ENCODE measurements around the gene SEZ6. TPM values are rescaled to one million over a fixed set of nuclear protein-coding genes. Genes with fewer than 3 reads are reported as not detected.

The SEZ6 gene
- total and polyA plus RNA-seq, 10 donors: 0.88 TPM; not detected in 9

- no peak for DNase-seq
- H3K4me3 ChIP-seq: peak within 1 kb of the TSS in 1 of 8 donors; percentile 4
- 29 to 44% (median 41%) methylated on average over 13 of the region's 13 CpGs for WGBS, 5 donors
Measured at GRCh38 chr17:29042679-29043538, 37.1 kb upstream of the SEZ6 start, which contains the start of gene PIPOX. PIPOX (plus strand) TSS chr17:29043141; CDS start chr17:29043226, 85 bp downstream.

GRCh38 chr17:29042026-29042678 is 36.3 kb upstream of the SEZ6 start:
- peaks cover 14 to 40% (median 23%) of the 10 kb centered on the region in 6 donors for H3K4me1 ChIP-seq
- peak overlapping the region in 5 of 8 donors; percentile 22 to 74 (median 70) for H3K27ac ChIP-seq
- H3K9me3 ChIP-seq: no peaks in the 10 kb centered on the region
- H3K4me3 ChIP-seq: peak overlapping the region in 1 of 8 donors; percentile 4
- 73 to 82% (median 78%) methylated on average over 11 of the region's 11 CpGs for WGBS, 5 donors
- intact Hi-C loops (cut with DNase I; ENCODE audit: low total_unique reads): no loop called here
- no peaks in the 10 kb centered on the region for H3K36me3 ChIP-seq
- DNase-seq: no peak
- H3K27me3 ChIP-seq (replicated peaks in 1 of 7): peaks cover 0 to 10% (median 0%) of the 10 kb centered on the region in 7 donors
- TF ChIP-seq POLR2AphosphoS5 (IDR thresholded peaks at IDR 0.05) (no peak), POLR2A (IDR thresholded peaks at IDR 0.05) (no peak), CTCF (IDR thresholded peaks at IDR 0.05 in 8 of 11, conservative IDR thresholded peaks at IDR 0.05 in 3 of 11) (no peak)

More at GRCh38 chr17:29042679-29043538, 37.1 kb upstream of the SEZ6 start, which contains the start of gene PIPOX:
- Histone ChIP-seq H3K27me3 (replicated peaks in 1 of 7) (peaks cover 0 to 4% (median 0%) of the 10 kb centered on the region in 7 donors), H3K9me3 (no peaks in the 10 kb centered on the region), H3K36me3 (no peaks in the 10 kb centered on the region), H3K27ac (peak within 1 kb of the TSS in 6 of 8 donors; percentile 22 to 74 (median 64)), H3K4me1 (peaks cover 14 to 40% (median 23%) of the 10 kb centered on the region in 6 donors)
- TF ChIP-seq CTCF (IDR thresholded peaks at IDR 0.05 in 8 of 11, conservative IDR thresholded peaks at IDR 0.05 in 3 of 11) (peak in 1 of 11 experiments; percentile 18), POLR2A (IDR thresholded peaks at IDR 0.05) (no peak), POLR2AphosphoS5 (IDR thresholded peaks at IDR 0.05) (peak; percentile 26 to 29 (median 26))
- intact Hi-C loops (cut with DNase I; ENCODE audit: low total_unique reads): no loop called here

- Histone ChIP-seq H3K4me1 (peaks cover 14 to 40% (median 23%) of the 10 kb centered on the region in 6 donors), H3K27ac (peak overlapping the region in 3 of 8 donors; percentile 55 to 74 (median 72)), H3K9me3 (no peaks in the 10 kb centered on the region), H3K27me3 (replicated peaks in 1 of 7) (peaks cover 0 to 13% (median 0%) of the 10 kb centered on the region in 7 donors), H3K4me3 (no peak overlapping the region), H3K36me3 (no peaks in the 10 kb centered on the region)
- TF ChIP-seq CTCF (IDR thresholded peaks at IDR 0.05 in 8 of 11, conservative IDR thresholded peaks at IDR 0.05 in 3 of 11) (no peak), POLR2AphosphoS5 (IDR thresholded peaks at IDR 0.05) (no peak), POLR2A (IDR thresholded peaks at IDR 0.05) (no peak)
- WGBS, 5 donors: 83 to 90% (median 84%) methylated on average over 6 of the region's 6 CpGs
- intact Hi-C loops (cut with DNase I; ENCODE audit: low total_unique reads): no loop called here
- DNase-seq: no peak
Measured at GRCh38 chr17:29041571-29041970, 35.7 kb upstream of the SEZ6 start.

Data from spleen (tissue), 11 donors.